Activated naive CD4-positive, alpha-beta T cell treated with Interleukin-2 at 50 U/mL for 16 hours (primary cell): ENCODE data around the gene XPO5.
A peak's percentile ranks its signal among the peaks of the same experiment; 100 is the strongest.
"Not testable (repeated sequence)": the region's sequence is repeated elsewhere in the genome, so short reads cannot be mapped to it uniquely, and the experiment has no call there.

Experiments
- DNase-seq: peaks from one replicate; pipeline ENCODE4 v3.0.0-alpha.2; 2020

The XPO5 gene

DNA sequence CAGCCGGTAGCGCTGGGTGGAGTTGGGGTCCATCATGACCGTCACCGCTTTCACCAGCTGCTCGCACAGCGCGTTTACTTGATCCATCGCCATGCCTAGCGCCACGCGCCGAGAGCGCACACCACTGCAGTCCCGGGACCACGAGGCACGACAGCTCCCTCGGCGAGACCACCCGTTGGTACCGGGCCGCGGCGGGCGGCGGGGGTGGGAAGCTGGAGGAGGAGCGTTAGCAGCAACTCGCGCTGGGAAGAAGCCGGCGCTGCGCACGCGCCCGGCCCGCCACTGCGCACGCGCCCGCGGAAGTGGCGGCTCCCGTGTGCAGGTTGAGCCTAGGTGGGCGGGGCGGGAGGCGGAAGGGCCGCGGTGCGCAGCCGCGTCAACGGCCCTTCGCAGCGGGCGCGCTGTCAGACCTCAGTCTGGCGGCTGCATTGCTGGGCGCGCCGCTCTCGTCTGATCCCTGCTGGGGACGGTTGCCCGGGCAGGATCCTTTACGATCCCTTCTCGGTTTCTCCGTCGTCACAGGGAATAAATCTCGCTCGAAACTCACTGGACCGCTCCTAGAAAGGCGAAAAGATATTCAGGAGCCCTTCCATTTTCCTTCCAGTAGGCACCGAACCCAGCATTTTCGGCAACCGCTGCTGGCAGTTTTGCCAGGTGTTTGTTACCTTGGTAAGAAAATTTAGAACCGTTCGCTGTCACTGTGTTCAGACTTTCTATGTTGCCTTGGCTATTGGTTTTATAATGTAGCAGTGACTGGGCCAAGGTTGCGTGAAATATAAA, at the start of gene XPO5, which contains the start of gene POLH:
Gene XPO5 (minus strand): TSS at position 267 of the 780 bp plus-strand sequence. CDS start 174 bp downstream, at position 93.
Gene POLH (plus strand): TSS at position 414 of the 780 bp plus-strand sequence. CDS start 6,135 bp downstream, outside the sequence.
- DNase-seq, result peak; percentile 93

DNA sequence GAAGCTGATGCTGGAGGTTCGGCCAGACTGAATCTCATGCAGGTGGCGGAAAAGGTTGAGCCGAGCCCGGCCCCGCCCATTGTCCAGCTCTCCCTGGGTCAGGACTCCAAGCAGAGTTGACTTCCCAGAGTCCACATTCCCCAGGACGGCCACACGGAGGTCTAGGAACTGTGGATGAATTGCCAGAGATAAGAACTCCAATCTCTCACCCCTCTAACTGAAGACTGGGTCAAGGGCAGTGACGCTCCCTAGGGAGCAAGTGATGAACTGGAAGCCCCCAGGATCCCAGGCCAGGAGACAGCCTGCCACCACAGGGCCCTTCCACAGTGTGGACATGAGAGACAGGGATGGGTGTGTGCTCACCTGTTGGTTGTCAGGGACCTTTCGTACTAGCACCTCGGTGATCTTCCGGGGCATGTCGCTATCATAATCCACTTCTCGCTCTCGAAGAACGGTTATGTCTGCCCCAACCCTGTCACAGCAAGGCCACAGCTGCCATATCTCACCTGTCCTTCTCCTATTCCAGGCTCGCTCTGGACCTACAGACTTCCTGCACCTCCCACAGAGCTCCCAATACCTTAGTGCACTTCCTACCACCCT, 49.7 kb upstream of the XPO5 start:
- DNase-seq, result no peak

GRCh38 chr6:43624786-43625288, 49.0 kb upstream of the XPO5 start:
- DNase-seq, result no peak

GRCh38 chr6:43623880-43624785, 48.3 kb upstream of the XPO5 start:
- DNase-seq, result no peak

DNA sequence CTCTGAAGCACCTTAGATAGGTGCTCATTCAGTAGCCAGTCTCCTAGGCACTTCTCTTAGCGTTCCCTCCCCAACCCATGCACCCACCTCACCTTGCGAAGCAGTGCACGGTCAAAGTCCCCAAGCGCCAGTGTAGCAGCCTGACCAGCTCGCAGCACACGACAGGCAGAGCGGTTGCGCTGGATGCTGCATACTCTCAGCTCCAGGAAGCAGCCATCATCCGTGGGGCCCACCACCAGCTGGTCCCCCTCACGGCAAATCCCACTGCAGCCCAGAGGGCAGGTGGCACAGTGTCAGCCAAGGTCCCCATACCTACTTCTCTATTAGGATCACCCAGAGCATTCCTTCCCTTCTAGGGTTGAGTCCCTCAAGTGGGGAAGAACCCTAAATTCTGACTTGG, 46.7 kb upstream of the XPO5 start:
- DNase-seq, result no peak

GRCh38 chr6:43621836-43622180, 46.0 kb upstream of the XPO5 start:
- no peak for DNase-seq

- DNase-seq, result no peak
Observed at GRCh38 chr6:43621078-43621835, 45.4 kb upstream of the XPO5 start.

DNA sequence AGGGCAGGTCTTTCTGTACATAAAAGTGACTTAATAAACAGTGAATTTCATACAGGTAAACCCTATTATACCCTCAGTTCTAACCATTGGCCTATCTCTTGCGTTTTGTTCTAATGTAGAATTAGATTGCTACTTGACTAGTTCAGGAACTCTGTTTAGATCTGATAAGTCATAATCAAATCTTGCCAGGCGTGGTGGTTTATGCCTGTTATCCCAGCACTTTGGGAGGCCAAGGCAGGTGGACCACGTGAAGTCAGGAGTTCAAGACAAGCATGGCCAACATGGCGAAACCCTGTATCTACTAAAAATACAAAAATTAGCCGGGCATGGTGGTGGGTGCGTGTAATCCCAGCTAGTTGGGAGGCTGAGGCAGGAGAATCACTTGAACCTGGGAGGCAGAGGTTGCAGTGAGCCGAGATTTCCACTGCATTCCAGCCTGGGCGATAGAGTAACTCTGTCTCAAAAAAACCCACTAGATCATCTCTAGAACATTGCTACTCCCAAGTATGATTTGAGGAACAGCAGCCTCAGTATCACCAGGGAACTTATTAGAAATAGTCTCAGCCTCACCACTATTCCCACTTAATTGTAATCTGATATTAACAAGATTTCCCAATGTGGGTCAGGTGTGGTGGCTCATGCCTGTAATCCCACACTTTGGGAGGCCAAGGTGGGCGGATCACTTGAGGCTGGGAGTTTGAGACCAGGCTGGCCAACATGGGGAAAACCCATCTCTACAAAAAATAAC, 41.1 kb upstream of the XPO5 start:
- DNase-seq, result no peak

DNA sequence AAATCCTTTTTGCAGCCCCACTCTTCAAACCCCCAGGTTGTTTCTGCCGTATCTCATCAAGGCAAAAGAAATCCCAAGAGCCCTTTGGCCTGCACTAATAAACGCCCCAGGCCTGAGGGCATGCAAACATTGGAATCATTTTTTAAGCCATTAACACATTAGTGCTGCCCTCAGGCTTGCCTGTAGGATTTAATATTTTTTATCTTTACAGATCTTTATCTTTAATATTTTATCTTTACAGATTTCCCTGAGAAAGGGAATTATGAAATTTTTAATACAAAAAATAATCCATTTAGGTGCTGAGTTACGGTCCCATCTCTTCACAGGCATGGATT, 38.5 kb upstream of the XPO5 start:
- DNase-seq, result no peak

GRCh38 chr6:43613721-43614395, 38.0 kb upstream of the XPO5 start:
- no peak for DNase-seq

DNA sequence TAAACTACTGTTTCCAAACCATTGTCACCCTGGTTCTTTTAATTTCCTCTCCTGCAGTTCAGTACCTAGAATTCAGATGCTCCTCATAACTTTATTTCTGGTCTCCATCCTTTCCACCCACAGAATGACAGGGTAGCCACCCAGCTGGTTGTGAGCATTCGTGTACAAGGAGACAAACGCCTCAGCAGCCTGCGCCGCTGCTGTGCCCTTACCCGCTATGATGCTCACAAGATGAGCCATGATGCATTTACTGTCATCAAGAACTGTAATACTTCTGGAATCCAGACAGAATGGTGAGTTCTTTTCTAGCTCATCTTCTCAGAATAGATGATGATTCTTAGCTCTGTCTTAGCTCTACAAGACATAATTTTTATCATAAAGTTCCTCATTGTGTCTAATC, 34.6 kb upstream of the XPO5 start:
- no peak for DNase-seq

- no peak for DNase-seq
Observed at GRCh38 chr6:43609402-43609801, 33.6 kb upstream of the XPO5 start.

GRCh38 chr6:43608807-43609206, 33.0 kb upstream of the XPO5 start:
- no peak for DNase-seq

GRCh38 chr6:43608310-43608763, 32.5 kb upstream of the XPO5 start:
- peak; percentile 64 for DNase-seq

DNA sequence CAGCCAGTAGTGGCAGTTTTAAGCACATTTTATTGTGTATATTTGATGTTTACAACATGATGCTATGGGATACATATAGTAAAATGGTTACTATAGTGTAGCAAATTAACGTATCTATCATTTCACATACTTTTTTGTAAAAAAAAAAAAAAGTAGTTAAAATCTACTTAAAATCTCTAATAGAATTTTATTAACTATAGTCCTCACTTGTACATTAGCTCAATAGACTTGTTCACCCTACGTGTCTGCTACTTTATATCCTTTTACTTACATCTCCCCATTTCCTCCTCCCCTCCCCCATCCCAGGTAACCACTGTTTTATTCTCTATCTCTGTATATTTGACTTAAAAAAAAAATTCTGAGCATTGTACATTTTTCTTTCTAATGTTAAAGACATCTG, 30.2 kb upstream of the XPO5 start:
- no peak for DNase-seq

DNA sequence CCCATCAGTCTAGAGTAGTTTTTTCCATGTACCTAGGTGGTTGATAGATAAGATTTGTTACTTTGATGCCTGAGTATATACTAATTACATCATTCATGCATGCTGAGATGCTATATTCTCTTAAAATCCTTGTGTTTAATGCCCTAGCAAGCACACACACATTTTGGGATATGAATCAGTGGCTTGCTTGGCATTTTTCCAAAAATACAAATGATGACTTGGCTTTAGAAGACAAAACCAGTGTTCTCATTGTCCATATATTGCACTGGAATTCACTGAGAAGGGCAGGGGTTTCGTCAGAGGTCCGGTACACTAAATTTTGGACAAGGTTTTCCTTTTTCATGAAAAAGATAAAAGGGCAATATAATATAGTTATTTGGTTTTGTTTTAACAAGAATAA, 28.3 kb upstream of the XPO5 start:
- no peak for DNase-seq

- DNase-seq, result no peak
Observed at GRCh38 chr6:43600595-43600994, 24.8 kb upstream of the XPO5 start.

DNA sequence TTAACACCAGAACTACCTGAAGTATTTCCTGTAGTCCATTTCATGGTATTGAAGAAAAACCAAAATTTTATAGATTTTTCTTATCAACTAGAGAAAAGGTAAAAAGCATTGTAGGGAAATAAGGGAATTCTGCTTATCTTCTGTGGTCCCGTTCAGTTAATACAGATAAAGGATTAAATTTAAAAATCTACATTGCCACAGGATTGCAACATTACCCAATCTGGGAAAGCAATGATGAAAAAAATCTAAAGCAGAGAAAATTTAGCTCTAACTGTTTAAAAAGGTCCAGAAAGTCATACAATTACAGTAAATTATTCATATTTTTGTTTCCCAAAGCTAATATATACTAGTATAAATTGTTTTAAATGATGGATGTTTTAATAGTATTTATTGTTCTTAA, 18.1 kb upstream of the XPO5 start:
- no peak for DNase-seq

GRCh38 chr6:43589564-43589963, 13.7 kb upstream of the XPO5 start:
- not testable (repeated sequence) for DNase-seq

DNA sequence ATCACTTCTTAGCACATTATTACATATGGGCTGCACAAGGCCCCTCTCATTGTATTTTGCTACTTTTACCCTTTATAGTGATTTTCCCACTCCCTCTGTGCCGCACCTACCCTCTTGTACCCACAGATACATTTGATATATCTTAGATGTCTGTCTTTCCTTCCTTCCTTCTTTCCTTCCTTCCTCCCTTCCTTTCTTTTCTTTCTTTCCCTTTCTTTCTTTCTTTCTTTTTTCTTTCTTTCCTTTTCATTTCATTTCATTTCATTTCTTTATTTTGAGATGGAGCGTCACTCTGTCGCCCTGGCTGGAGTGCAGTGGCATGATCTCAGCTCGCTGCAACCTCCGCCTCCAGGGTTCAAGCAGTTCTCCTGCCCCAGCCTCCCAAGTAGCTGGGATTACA, 12.4 kb upstream of the XPO5 start:
- no peak for DNase-seq

GRCh38 chr6:43584892-43585570, 9.2 kb upstream of the XPO5 start:
- DNase-seq, result no peak
